ENCODE results near the gene ZC3H12A.

The ZC3H12A gene

GRCh38 chr1:37453647-37454046 is 20.7 kb upstream of the ZC3H12A start:
- no peak for DNase-seq (ENCODE audit: low read depth)
- no peak for TF ChIP-seq CTCF (conservative IDR thresholded peaks at IDR 0.05; ENCODE audit: low read depth, low read length)
- H3K4me3 ChIP-seq (ENCODE audit: low read depth, low read length): no peak overlapping the region

GRCh38 chr1:37455516-37455915 is 18.9 kb upstream of the ZC3H12A start:
- no peak for TF ChIP-seq CTCF (conservative IDR thresholded peaks at IDR 0.05; ENCODE audit: low read depth, low read length)
- no peak for DNase-seq (ENCODE audit: low read depth)
- no peak overlapping the region for H3K4me3 ChIP-seq (ENCODE audit: low read depth, low read length)

GRCh38 chr1:37456614-37457013 is 17.8 kb upstream of the ZC3H12A start:
- TF ChIP-seq CTCF (conservative IDR thresholded peaks at IDR 0.05; ENCODE audit: low read depth, low read length): no peak
- DNase-seq (ENCODE audit: low read depth): no peak
- H3K4me3 ChIP-seq (ENCODE audit: low read depth, low read length): no peak overlapping the region

GRCh38 chr1:37458551-37458950 is 15.8 kb upstream of the ZC3H12A start:
- DNase-seq (ENCODE audit: low read depth): no peak
- TF ChIP-seq CTCF (conservative IDR thresholded peaks at IDR 0.05; ENCODE audit: low read depth, low read length): no peak

GRCh38 chr1:37461698-37462436 is 12.5 kb upstream of the ZC3H12A start:
- no peak overlapping the region for H3K4me3 ChIP-seq (ENCODE audit: low read depth, low read length)
- no peak for TF ChIP-seq CTCF (conservative IDR thresholded peaks at IDR 0.05; ENCODE audit: low read depth, low read length)
- no peak for DNase-seq (ENCODE audit: low read depth)

More at GRCh38 chr1:37458551-37458950, 15.8 kb upstream of the ZC3H12A start:
- no peak overlapping the region for H3K4me3 ChIP-seq (ENCODE audit: low read depth, low read length)

GRCh38 chr1:37464443-37464842 is 9.9 kb upstream of the ZC3H12A start:
- H3K4me3 ChIP-seq (ENCODE audit: low read depth, low read length): no peak overlapping the region
- no peak for TF ChIP-seq CTCF (conservative IDR thresholded peaks at IDR 0.05; ENCODE audit: low read depth, low read length)
- DNase-seq (ENCODE audit: low read depth): no peak

Data from choroid plexus epithelial cell (primary cell).